HuH-7 (cell line): ENCODE measurements around the gene GLS.

Experiments used
- DNase-seq: peaks from one replicate; pipeline ENCODE4 v3.0.0; 2011; ENCODE audit warnings: low spot score

Gene GLS

GRCh38 chr2:190887089-190887488, 6.5 kb downstream of the GLS start:
- DNase-seq: no peak

GRCh38 chr2:190888449-190888848, 7.8 kb downstream of the GLS start:
- no peak for DNase-seq

- DNase-seq: no peak
Observed at GRCh38 chr2:190889175-190889943, 8.7 kb downstream of the GLS start.

GRCh38 chr2:190891372-190891771, 10.8 kb downstream of the GLS start:
- DNase-seq: no peak

GRCh38 chr2:190891889-190892288, 11.3 kb downstream of the GLS start:
- DNase-seq: no peak

GRCh38 chr2:190893157-190893556, 12.5 kb downstream of the GLS start:
- no peak for DNase-seq

- no peak for DNase-seq
Observed at GRCh38 chr2:190896477-190896876, 15.9 kb downstream of the GLS start.

DNA sequence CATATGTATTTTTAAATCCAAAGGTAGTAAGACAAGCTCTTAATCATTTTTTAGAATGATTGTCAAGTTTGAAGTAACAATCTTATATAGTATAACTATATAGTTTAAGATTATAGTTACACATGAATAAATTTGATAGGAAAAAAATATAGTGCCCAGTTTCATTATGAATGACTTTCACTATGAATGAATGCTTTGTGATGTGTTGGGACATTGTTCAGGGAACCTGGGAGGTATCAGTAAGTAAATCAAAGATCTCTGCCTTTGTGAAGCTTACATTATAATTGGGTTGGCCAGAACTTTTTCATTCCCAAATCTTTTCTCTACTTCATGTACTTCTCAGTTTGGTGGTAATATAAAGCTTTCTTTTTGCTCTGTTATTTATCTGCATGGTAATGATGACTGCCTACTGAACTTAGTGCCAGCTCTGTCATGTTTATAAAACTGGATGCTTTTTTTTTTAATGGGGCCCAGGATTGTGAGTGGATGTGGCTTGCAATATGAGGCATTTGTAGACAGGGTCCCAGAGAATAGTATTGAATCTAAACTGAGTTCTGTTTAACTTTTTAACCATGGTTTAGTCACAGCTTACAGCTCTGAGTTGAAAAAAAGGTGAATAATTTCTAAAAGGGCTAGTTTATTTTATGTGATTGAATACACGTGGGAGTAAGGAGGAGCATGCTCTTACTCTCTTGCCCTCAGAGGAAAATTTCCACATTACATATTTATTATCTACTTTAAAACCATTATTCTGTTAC, 23.3 kb downstream of the GLS start:
- DNase-seq: no peak

- DNase-seq: no peak
Observed at GRCh38 chr2:190904640-190905261, 24.1 kb downstream of the GLS start.

DNA sequence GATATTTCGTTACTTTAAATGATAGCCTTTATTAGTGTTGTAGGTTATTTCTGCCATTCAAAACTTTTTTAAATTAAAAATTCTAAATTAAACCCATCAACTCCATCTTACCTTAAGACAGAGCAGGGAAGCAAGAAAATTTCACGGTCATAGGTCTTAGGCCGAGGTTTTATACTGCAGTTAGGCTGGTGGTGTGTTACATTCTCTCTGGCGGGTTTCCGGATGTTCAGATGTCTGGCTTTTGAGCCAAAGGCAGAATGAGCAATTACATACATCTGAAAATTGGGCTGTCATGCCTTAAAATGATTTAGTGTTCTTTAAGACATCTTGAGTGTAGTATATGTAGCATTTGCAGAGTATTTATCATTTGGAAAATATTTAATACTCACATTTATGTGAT, 27.9 kb downstream of the GLS start:
- no peak for DNase-seq

GRCh38 chr2:190909680-190910079, 29.1 kb downstream of the GLS start:
- no peak for DNase-seq

DNA sequence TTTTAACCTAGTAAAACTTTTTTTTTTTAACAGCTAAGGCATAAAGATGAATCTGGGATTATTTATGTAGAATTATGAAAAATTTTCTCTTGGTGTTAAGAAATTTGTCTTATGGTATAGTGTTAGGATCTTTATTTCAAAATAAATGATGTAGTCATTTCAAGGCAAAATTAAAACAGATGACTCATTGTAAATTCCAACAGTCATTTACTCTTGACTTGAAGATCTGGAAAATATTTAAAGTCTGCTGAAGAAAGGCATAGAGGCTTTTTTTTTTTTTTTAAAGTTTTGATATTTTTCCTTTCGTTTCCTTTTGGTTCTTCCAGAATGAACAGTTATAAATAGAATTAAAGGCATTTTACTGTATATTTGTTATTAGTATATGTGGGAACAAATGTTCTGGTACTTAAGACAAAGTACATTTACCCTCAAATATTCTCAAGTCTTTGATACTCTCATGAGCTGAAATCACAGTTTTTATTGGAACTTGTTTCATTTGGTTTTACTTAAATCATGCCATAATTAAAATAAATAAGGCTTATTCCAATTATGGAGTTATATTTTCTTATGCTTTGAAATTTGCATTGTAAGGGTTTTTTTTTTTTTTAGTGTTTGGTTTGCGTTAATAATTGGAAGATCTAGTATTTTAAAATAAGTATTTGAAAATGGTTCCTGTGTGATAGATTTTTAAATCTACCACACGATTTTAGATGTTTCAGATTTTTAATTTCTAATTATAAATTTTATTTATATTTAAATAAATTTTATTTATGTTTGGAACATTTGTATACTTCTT, 29.9 kb downstream of the GLS start:
- no peak for DNase-seq

DNA sequence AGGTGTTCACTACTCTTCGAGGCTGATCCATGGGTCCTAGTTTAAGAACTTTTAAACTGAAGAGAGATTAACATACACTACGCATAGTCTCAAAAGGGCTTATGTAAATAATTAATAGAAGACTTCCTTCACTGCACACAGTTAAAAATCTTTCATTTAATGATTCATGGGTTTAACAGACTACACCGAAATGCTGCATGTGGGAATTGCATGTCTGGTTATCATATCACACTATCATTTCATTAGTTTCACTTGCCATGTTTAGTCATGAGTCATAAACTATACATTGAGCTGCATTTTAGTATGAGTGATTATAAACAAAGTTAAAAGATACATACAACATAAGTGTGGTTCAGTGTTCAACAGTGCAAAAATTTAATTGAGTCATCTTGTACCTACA, 31.2 kb downstream of the GLS start:
- no peak for DNase-seq

DNA sequence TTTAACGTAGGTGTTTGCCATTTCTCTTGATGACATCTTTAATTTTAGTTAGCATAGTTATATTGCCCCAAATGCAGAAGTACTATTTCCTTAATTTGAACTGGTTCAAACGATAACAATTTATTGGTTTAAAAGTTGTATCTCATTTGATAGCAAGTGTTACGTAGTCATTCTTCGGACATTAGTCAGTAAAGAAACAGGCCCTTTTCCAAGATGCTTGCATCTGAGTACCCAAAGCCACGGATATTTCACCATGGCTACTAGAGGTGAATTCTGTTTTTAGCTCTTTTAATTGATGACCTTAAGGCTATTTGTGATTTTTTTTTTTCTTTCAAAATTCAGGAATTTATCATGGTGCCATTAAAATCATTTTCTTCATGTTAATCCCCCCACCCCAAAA, 32.1 kb downstream of the GLS start:
- DNase-seq: no peak

- DNase-seq: no peak
Observed at GRCh38 chr2:190913725-190914124, 33.1 kb downstream of the GLS start.

DNA sequence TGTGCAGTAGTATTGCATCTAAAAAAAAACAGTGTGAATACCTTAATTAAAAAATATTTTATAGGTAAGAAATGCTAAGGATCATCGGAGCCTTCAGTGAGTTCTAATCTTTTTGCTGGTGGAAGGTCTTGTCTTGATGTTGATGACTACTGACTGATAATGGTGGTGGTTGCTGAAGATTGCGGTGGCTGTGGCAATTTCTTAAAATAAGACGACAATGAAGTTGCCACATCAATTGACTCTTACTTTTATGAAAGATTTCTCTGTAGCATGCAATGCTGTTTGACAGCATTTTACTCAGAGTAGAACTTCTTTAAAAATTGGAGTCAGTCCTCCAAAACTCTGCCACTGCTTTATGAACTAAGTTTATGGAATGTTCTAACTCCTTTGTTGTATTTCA, 36.2 kb downstream of the GLS start:
- DNase-seq: no peak

- no peak for DNase-seq
Observed at GRCh38 chr2:190920085-190920484, 39.5 kb downstream of the GLS start.

GRCh38 chr2:190922376-190922775, 41.8 kb downstream of the GLS start:
- no peak for DNase-seq

DNA sequence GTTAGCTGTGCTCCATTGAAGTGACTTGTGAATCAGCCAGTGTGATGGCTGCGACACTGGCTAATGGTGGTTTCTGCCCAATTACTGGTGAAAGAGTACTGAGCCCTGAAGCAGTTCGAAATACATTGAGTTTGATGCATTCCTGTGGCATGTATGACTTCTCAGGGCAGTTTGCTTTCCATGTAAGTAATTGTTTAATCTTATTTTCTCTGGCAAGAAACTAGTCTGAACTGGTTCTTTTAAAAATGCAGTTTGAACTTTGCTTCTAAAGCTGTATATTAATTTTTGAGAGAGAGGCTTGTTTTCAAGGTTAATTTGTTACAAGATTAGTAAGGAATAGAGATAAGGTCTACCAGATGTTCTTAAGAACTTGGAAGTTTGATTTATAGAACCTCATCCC, 46.7 kb downstream of the GLS start:
- DNase-seq: no peak

DNA sequence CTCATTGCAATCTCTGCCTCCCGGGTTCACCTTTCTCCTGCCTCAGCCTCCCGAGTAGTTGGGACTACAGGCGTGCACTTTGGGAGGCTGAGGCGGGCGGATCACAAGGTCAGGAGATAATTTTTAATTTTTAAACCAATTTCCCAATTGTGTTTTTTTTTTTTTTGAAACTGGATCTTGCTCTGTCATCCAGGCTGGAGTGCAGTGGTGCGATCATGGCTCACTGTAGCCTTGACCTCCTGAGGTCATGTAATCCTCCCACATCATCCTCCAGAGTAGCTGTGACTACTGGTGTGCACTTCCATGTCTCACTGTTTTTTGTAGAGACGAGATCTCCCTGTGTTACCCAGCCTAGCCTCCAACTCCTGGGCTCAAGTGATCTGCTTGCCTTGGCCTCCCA, 49.3 kb downstream of the GLS start:
- DNase-seq: no peak

GRCh38 chr2:190930411-190930810, 49.8 kb downstream of the GLS start:
- DNase-seq: no peak

DNA sequence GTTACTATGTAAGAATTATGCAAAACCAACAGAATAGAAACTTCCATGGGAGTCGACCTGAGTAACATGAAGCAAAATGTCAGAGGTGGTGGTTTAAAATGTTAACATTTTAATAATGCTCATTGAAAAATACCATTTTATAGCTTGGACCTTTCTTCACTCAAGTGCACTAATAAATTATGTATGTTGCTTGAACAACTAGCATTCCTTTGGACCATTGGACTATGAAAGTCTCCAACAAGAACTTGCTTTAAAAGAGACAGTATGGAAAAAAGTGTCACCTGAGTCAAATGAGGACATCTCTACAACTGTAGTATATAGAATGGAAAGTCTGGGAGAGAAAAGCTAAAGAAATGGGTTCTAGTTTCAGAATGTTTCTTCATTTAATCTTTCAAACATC, 51.9 kb downstream of the GLS start:
- DNase-seq: no peak
